ENCODE measurements around the gene FOSL1. TPM values are rescaled to one million over a fixed set of nuclear protein-coding genes. Genes with fewer than 3 reads are reported as not detected.
A peak's percentile ranks its signal among the peaks of the same experiment; 100 is the strongest.

FOSL1 gene
- total RNA-seq, 1 donor from 2014 or later = 2.2 TPM

DNA sequence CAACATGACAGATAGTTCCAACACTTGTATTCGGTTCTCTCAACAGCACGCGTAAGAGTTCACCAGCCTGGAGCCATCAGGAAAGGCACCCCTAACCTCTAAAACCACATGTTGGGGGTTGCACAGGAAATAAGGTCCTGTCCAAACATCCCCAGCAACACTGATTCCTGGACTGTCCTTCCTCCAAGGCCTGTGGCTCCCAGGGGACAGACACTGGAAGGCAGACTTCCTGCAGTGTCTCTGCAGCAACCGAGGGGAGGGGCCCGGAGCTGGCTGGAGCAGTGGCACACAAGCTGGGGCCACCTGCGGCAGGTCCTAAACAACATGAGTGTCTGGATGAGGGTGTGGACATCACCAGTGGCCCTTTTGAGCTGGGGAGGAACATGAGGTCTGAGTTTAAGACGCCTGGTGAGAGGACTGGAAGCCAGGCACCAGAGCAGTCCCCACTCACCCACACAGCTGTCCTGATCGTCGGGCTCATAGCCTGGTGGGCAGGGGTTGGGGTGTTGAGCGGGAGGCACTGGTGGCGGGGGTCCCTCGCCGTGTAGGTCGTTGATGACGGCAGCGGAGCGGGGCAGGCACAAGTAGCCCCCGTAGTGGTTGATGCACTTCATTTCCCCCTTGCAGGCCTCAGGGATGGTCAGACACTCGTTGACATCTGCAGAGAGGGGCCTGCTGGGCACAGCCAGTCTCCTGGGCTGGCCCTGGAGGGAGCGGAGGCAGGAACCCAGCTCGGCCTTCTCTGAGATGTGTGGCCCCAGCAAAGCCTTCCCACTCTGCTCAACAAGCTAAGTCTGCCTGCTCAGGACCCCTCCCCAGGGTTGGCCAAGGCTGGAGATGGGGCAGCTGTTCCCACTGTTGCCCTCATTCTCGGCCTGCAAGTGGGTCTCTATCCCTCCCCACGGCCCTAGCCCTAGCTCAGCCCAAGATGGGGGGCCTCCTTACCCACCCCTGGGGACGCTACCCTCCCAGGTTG, 29.2 kb downstream of the FOSL1 start:
- peaks cover 34% of the 10 kb centered on the region for H3K36me3 ChIP-seq
- TF ChIP-seq, protein P1, sequence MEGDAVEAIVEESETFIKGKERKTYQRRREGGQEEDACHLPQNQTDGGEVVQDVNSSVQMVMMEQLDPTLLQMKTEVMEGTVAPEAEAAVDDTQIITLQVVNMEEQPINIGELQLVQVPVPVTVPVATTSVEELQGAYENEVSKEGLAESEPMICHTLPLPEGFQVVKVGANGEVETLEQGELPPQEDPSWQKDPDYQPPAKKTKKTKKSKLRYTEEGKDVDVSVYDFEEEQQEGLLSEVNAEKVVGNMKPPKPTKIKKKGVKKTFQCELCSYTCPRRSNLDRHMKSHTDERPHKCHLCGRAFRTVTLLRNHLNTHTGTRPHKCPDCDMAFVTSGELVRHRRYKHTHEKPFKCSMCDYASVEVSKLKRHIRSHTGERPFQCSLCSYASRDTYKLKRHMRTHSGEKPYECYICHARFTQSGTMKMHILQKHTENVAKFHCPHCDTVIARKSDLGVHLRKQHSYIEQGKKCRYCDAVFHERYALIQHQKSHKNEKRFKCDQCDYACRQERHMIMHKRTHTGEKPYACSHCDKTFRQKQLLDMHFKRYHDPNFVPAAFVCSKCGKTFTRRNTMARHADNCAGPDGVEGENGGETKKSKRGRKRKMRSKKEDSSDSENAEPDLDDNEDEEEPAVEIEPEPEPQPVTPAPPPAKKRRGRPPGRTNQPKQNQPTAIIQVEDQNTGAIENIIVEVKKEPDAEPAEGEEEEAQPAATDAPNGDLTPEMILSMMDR (IDR thresholded peaks at IDR 0.05) = no peak
- H3K27ac ChIP-seq = peak overlapping the region; percentile 87
- no peaks in the 10 kb centered on the region for H3K27me3 ChIP-seq (ENCODE audit: low read depth)
- peak overlapping the region; percentile 62 for H3K4me3 ChIP-seq
- H3K9me3 ChIP-seq = no peaks in the 10 kb centered on the region
- ATAC-seq = no peak
- H3K4me1 ChIP-seq = peaks cover 26% of the 10 kb centered on the region
- DNase-seq = peak; percentile 53
- intact Hi-C loops (cut with DNase I) = no loop called here

GRCh38 chr11:65870307-65870658, 29.9 kb downstream of the FOSL1 start:
- H3K4me3 ChIP-seq = no peak overlapping the region
- no peaks in the 10 kb centered on the region for H3K9me3 ChIP-seq
- peaks cover 41% of the 10 kb centered on the region for H3K36me3 ChIP-seq
- TF ChIP-seq, protein P1 (IDR thresholded peaks at IDR 0.05) = no peak
- intact Hi-C loops (cut with DNase I) = no loop called here
- H3K27ac ChIP-seq = no peak overlapping the region
- H3K4me1 ChIP-seq = peaks cover 26% of the 10 kb centered on the region
- DNase-seq (peak; percentile 48), ATAC-seq (no peak)
- no peaks in the 10 kb centered on the region for H3K27me3 ChIP-seq (ENCODE audit: low read depth)

- TF ChIP-seq, protein P1 (IDR thresholded peaks at IDR 0.05) = no peak
- H3K9me3 ChIP-seq = no peaks in the 10 kb centered on the region
- intact Hi-C loops (cut with DNase I) = no loop called here
- DNase-seq = peak; percentile 45
- peaks cover 26% of the 10 kb centered on the region for H3K4me1 ChIP-seq
- H3K27me3 ChIP-seq (ENCODE audit: low read depth) = no peaks in the 10 kb centered on the region
- peaks cover 46% of the 10 kb centered on the region for H3K36me3 ChIP-seq
- H3K4me3 ChIP-seq = no peak overlapping the region
- no peak overlapping the region for H3K27ac ChIP-seq
- ATAC-seq = no peak
These were observed 30.4 kb downstream of the FOSL1 start for GRCh38 chr11:65869643-65870306.

DNA sequence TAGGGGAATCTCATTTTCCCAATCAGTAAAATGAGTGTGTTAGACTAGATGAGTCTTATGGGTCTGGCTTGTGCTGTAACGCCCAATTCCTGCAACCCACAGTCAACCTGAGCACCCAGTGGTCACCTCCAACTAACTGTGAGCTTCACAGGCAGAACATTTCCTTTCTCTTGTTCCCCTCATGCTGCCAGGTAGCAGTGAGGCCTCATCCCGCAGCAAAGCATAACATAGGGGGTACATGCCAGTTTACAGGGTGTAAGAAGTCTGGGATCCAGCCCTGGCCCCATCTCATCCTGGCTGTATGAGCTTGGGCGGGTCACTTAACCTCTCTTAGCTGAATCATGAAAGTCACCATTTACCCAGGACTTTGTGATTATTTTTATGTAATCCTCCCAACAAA, 31.3 kb downstream of the FOSL1 start:
- peaks cover 55% of the 10 kb centered on the region for H3K36me3 ChIP-seq
- TF ChIP-seq, protein P1 (IDR thresholded peaks at IDR 0.05) = no peak
- no peak overlapping the region for H3K4me3 ChIP-seq
- no peak overlapping the region for H3K27ac ChIP-seq
- H3K9me3 ChIP-seq = no peaks in the 10 kb centered on the region
- no peaks in the 10 kb centered on the region for H3K27me3 ChIP-seq (ENCODE audit: low read depth)
- intact Hi-C loops (cut with DNase I) = no loop called here
- ATAC-seq = no peak
- DNase-seq = no peak
- H3K4me1 ChIP-seq = peaks cover 23% of the 10 kb centered on the region

DNA sequence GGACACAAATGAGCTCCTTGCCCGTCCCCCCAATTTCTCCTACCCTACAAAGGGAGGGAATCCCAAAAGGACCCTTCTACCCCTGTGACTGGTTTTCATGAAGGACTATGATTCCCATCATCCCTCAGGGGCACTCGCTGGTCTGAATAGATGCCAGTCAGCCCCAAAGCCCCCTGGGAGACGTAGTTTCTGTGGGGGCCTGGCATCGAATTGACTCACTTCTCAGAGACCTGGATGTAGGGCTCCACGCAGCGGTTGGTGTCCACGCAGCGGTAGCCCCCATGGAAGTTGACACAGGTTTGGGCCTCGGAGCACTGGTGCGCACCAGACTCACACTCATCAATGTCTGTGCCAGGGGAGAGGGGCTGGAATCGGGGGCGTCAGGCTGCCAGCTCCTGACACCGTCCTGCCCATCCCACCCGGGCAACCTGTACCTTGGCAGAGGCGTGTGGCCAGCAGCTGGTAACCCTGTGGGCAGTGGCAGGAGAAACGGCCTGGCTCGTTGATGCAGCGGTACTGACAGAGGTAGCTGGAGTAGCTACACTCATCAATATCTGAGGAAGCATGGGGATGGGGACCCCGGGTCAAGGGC, 32.0 kb downstream of the FOSL1 start:
- H3K4me1 ChIP-seq = peaks cover 19% of the 10 kb centered on the region
- H3K36me3 ChIP-seq = peaks cover 62% of the 10 kb centered on the region
- H3K9me3 ChIP-seq = no peaks in the 10 kb centered on the region
- ATAC-seq (no peak), DNase-seq (peak; percentile 47)
- no peak overlapping the region for H3K4me3 ChIP-seq
- no peaks in the 10 kb centered on the region for H3K27me3 ChIP-seq (ENCODE audit: low read depth)
- TF ChIP-seq, protein P1 (IDR thresholded peaks at IDR 0.05) = no peak
- H3K27ac ChIP-seq = no peak overlapping the region
- intact Hi-C loops (cut with DNase I) = no loop called here

Measured in lower lobe of right lung (tissue), 2 donors.